Measurements from ENCODE around the gene ALOX5AP. TPM values are rescaled to one million over a fixed set of nuclear protein-coding genes. Genes with fewer than 3 reads are reported as not detected.

ALOX5AP gene
- 0.11 and 0.40 TPM in 2 replicates for polyA plus RNA-seq (2011; rRNA removed)
- not detected in 2 replicates for polyA minus RNA-seq (2011; rRNA and poly(A)+ RNA removed)

GRCh38 chr13:30735025-30735871, at the start of gene ALOX5AP:
TSS of gene ALOX5AP (plus strand) at chr13:30735543. CDS start at chr13:30735606, 63 bp downstream.
- Histone ChIP-seq H3K4me3 (ENCODE audit: low read depth, low read length) (no peak within 1 kb of the TSS), H3K36me3 (ENCODE audit: control insufficient read depth, insufficient read depth, low read length) (no peaks in the 10 kb centered on the region), H3K27me3 (ENCODE audit: control insufficient read depth, insufficient read depth, low read length) (peaks cover 3% of the 10 kb centered on the region; the same call in 1 of the 2 replicates)
- ChIA-PET POLR2A (no interaction called here), CTCF (interaction anchor here (1.1 to 1.6 kb wide), 2 partner anchors 11 to 13 kb away, joined by 3 read pairs; no protein-coding TSS in a partner anchor)
- DNase-seq (ENCODE audit: low read depth): no peak
- TF ChIP-seq CTCF (IDR thresholded peaks at IDR 0.05; ENCODE audit: insufficient read depth, low read depth, low read length): no peak

GRCh38 chr13:30685987-30686386, 49.4 kb upstream of the ALOX5AP start:
- no peaks in the 10 kb centered on the region for H3K27me3 ChIP-seq (ENCODE audit: control insufficient read depth, insufficient read depth, low read length)
- no peak for DNase-seq (ENCODE audit: low read depth)
- no peak for TF ChIP-seq CTCF (IDR thresholded peaks at IDR 0.05; ENCODE audit: insufficient read depth, low read depth, low read length)
- no peaks in the 10 kb centered on the region for H3K36me3 ChIP-seq (ENCODE audit: control insufficient read depth, insufficient read depth, low read length)
- no peak overlapping the region for H3K4me3 ChIP-seq (ENCODE audit: low read depth, low read length)
- ChIA-PET POLR2A (no interaction called here), CTCF (no interaction called here)

GRCh38 chr13:30687601-30688000, 47.7 kb upstream of the ALOX5AP start:
- POLR2A ChIA-PET: no interaction called here
- no peaks in the 10 kb centered on the region for H3K36me3 ChIP-seq (ENCODE audit: control insufficient read depth, insufficient read depth, low read length)
- H3K4me3 ChIP-seq (ENCODE audit: low read depth, low read length): no peak overlapping the region
- no peaks in the 10 kb centered on the region for H3K27me3 ChIP-seq (ENCODE audit: control insufficient read depth, insufficient read depth, low read length)
- CTCF ChIA-PET: interaction anchor here (0.6 to 0.7 kb wide), 3 partner anchors 35 to 1145 kb away, joined by 3 read pairs; no protein-coding TSS in a partner anchor
- no peak for TF ChIP-seq CTCF (IDR thresholded peaks at IDR 0.05; ENCODE audit: insufficient read depth, low read depth, low read length)
- DNase-seq (ENCODE audit: low read depth): no peak

GRCh38 chr13:30689752-30690151, 45.6 kb upstream of the ALOX5AP start:
- CTCF ChIA-PET: interaction anchor here (1.2 to 1.9 kb wide), 2 partner anchors 54 to 114 kb away, joined by 3 to 8 read pairs; no protein-coding TSS in a partner anchor
- POLR2A ChIA-PET: no interaction called here
- H3K4me3 ChIP-seq (ENCODE audit: low read depth, low read length): peak overlapping the region; percentile 43; the same call in 1 of the 2 replicates

More at GRCh38 chr13:30689752-30690151, 45.6 kb upstream of the ALOX5AP start:
- no peaks in the 10 kb centered on the region for H3K27me3 ChIP-seq (ENCODE audit: control insufficient read depth, insufficient read depth, low read length)
- no peak for TF ChIP-seq CTCF (IDR thresholded peaks at IDR 0.05; ENCODE audit: insufficient read depth, low read depth, low read length)
- no peak for DNase-seq (ENCODE audit: low read depth)
- no peaks in the 10 kb centered on the region for H3K36me3 ChIP-seq (ENCODE audit: control insufficient read depth, insufficient read depth, low read length)
